DOHH2 (cell line): Measurements from ENCODE around the gene FAM53B.
A peak's percentile ranks its signal among the peaks of the same experiment; 100 is the strongest.

Experiments
- H3F3A ChIP-seq: fragments of 200-600 bp; sonication (generic), shearing (Covaris generic); 2 replicates; pipeline ENCODE4 v1.6.0; 2016; ENCODE audit warnings: antibody characterized with exemption, mild to moderate bottlenecking; ENCODE audit not compliant: control insufficient read depth, insufficient read depth
- H3K27ac ChIP-seq: fragments of 200-600 bp; sonication (generic); 2 replicates; pipeline ENCODE4 v1.5.1; 2014; ENCODE audit warnings: low read depth, mild to moderate bottlenecking, low read length, moderate library complexity
- H3K27me3 ChIP-seq: fragments of 200-600 bp; sonication (generic); 2 replicates; pipeline ENCODE4 v1.6.1; 2014; ENCODE audit warnings: mild to moderate bottlenecking, low read length, mixed read lengths; ENCODE audit not compliant: control insufficient read depth
- H3K36me3 ChIP-seq: fragments of 200-600 bp; sonication (generic); 2 replicates; pipeline ENCODE4 v1.6.1; 2014; ENCODE audit warnings: mild to moderate bottlenecking, low read length, moderate library complexity, mixed read lengths; ENCODE audit not compliant: control insufficient read depth
- H3K4me1 ChIP-seq: fragments of 200-600 bp; sonication (generic); 2 replicates; pipeline ENCODE4 v1.6.1; 2014; ENCODE audit warnings: mild to moderate bottlenecking, low read length, mixed read lengths; ENCODE audit not compliant: control insufficient read depth
- H3K4me2 ChIP-seq: fragments of 200-600 bp; sonication (generic); 2 replicates; pipeline ENCODE4 v1.6.0; 2014; ENCODE audit warnings: mild to moderate bottlenecking, low read length, moderate library complexity
- H3K4me3 ChIP-seq: fragments of 200-600 bp; sonication (generic); 2 replicates; pipeline ENCODE4 v1.5.1; 2014; ENCODE audit warnings: mild to moderate bottlenecking, low read length, mixed read lengths
- H3K79me2 ChIP-seq: fragments of 200-600 bp; sonication (generic); 2 replicates; pipeline ENCODE4 v1.6.1; 2014; ENCODE audit warnings: mild to moderate bottlenecking, low read length, mixed read lengths; ENCODE audit not compliant: control insufficient read depth
- H3K9me2 ChIP-seq: fragments of 200-600 bp; sonication (generic); replicated peaks from 2 replicates; pipeline ENCODE4 v1.6.1; 2014; ENCODE audit warnings: mild to moderate bottlenecking, low read length, mixed read lengths; ENCODE audit not compliant: control insufficient read depth
- H3K9me3 ChIP-seq: fragments of 200-600 bp; sonication (generic); 2 replicates; pipeline ENCODE4 v1.6.1; 2014; ENCODE audit warnings: antibody characterized with exemption, low read length, mixed read lengths; ENCODE audit not compliant: control insufficient read depth, insufficient read depth
- H4K20me1 ChIP-seq: fragments of 200-600 bp; sonication (generic); 2 replicates; pipeline ENCODE4 v1.6.0; 2014; ENCODE audit warnings: low read depth, mild to moderate bottlenecking, antibody characterized with exemption, low read length, moderate library complexity; ENCODE audit not compliant: control insufficient read depth, insufficient read depth
- EZH2phosphoT487 ChIP-seq: fragments of 200-600 bp; sonication (generic); IDR thresholded peaks from 2 replicates; pipeline ENCODE4 v1.6.1; 2017; ENCODE audit warnings: borderline replicate concordance, mild to moderate bottlenecking, antibody characterized with exemption, low read length, moderate library complexity, mixed read lengths
- TF ChIP-seq, protein P1 (sequence below): fragments of 200-600 bp; sonication (generic); IDR thresholded peaks from one replicate; pipeline ENCODE4 v1.5.1; 2014; ENCODE audit warnings: antibody characterized with exemption, mild to moderate bottlenecking, low read depth, low read length; ENCODE audit not compliant: poor library complexity, severe bottlenecking

The FAM53B gene

GRCh38 chr10:124603376-124604213 is 140.6 kb downstream of the FAM53B start:
- no peaks in the 10 kb centered on the region for H4K20me1 ChIP-seq
- no peaks in the 10 kb centered on the region for H3K9me2 ChIP-seq
- H3K36me3 ChIP-seq, result no peaks in the 10 kb centered on the region
- H3K4me1 ChIP-seq, result peaks cover 52% of the 10 kb centered on the region
- TF ChIP-seq EZH2phosphoT487, result no peak
- TF ChIP-seq, protein P1, sequence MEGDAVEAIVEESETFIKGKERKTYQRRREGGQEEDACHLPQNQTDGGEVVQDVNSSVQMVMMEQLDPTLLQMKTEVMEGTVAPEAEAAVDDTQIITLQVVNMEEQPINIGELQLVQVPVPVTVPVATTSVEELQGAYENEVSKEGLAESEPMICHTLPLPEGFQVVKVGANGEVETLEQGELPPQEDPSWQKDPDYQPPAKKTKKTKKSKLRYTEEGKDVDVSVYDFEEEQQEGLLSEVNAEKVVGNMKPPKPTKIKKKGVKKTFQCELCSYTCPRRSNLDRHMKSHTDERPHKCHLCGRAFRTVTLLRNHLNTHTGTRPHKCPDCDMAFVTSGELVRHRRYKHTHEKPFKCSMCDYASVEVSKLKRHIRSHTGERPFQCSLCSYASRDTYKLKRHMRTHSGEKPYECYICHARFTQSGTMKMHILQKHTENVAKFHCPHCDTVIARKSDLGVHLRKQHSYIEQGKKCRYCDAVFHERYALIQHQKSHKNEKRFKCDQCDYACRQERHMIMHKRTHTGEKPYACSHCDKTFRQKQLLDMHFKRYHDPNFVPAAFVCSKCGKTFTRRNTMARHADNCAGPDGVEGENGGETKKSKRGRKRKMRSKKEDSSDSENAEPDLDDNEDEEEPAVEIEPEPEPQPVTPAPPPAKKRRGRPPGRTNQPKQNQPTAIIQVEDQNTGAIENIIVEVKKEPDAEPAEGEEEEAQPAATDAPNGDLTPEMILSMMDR, result no peak
- no peak overlapping the region for H3K4me2 ChIP-seq
- H3K9me3 ChIP-seq, result no peaks in the 10 kb centered on the region
- H3K27me3 ChIP-seq, result peaks cover 4% of the 10 kb centered on the region; the same call in 1 of the 2 replicates
- H3F3A ChIP-seq, result no peaks in the 10 kb centered on the region
- H3K4me3 ChIP-seq, result no peak overlapping the region
- H3K79me2 ChIP-seq, result no peaks in the 10 kb centered on the region
- no peak overlapping the region for H3K27ac ChIP-seq

DNA sequence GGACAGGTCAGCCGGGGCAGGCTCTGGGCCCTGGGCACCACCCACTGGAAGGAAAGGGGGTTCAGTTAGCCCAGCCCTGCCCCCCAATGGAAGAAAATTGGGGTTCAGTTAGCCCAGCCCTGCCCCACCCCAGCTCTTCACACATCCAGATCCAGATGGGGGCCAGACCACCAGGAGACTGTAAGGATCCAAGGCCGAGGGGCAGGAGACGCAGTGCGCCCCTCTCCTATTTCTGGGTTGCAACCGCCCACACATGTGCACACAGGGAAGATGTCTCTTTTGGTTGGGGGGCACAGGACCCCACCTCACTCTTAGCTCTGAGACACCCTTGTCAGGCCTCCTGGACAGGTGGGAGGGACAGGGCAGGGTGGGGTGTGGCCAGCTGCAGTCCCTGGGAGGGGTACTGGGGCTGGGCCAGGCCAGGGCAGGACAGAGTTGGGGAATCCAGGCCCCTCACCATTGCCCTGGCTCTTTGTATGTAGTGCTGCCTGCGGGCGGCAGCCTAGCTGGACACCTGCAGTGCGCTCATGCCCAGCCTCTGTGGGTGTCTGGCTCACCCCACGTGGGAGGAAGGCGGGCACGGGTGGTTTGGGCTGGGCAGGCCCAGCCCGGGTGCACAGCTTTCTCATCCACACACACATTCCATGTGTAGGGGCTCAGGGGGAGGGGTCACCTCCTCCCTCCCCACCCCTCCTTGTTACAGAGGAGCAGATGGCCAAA is 141.4 kb downstream of the FAM53B start:
- Histone ChIP-seq H3K27ac (no peak overlapping the region), H3F3A (no peaks in the 10 kb centered on the region), H4K20me1 (no peaks in the 10 kb centered on the region), H3K4me1 (peaks cover 56% of the 10 kb centered on the region), H3K4me3 (no peak overlapping the region), H3K4me2 (no peak overlapping the region), H3K27me3 (peaks cover 4% of the 10 kb centered on the region; the same call in 1 of the 2 replicates), H3K9me2 (no peaks in the 10 kb centered on the region), H3K9me3 (no peaks in the 10 kb centered on the region), H3K79me2 (no peaks in the 10 kb centered on the region), H3K36me3 (no peaks in the 10 kb centered on the region)
- TF ChIP-seq EZH2phosphoT487, result no peak
- TF ChIP-seq, protein P1, result no peak

DNA sequence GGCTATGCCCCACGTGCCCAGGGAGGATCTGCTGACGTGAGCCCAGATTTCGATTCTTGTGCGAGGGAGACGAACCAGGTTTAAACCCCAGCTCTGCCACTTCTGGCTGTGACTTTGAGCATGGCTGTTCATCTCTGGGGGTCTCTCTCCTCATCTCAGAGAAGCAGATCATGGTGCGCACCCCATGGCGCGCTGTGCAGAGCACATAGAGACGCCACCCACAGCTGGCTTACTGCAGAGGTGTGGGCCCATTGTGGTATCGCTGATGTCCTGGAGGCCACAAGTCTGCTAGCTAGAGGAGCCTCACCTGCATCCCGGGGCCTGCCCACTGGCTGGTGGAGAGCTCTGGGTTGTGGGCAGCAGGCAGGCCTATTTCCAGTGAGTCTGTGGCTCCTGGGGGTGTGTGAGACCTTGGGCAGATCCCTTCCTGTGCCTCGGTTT is 142.0 kb downstream of the FAM53B start:
- H3K27ac ChIP-seq, result no peak overlapping the region
- H3K36me3 ChIP-seq, result no peaks in the 10 kb centered on the region
- peaks cover 4% of the 10 kb centered on the region; the same call in 1 of the 2 replicates for H3K27me3 ChIP-seq
- H3K4me1 ChIP-seq, result peaks cover 61% of the 10 kb centered on the region
- no peaks in the 10 kb centered on the region for H3K9me3 ChIP-seq
- H3F3A ChIP-seq, result no peaks in the 10 kb centered on the region
- H4K20me1 ChIP-seq, result no peaks in the 10 kb centered on the region
- no peak for TF ChIP-seq EZH2phosphoT487
- TF ChIP-seq, protein P1, result no peak
- no peak overlapping the region for H3K4me3 ChIP-seq
- H3K9me2 ChIP-seq, result no peaks in the 10 kb centered on the region
- peak overlapping the region; percentile 37 for H3K4me2 ChIP-seq
- H3K79me2 ChIP-seq, result no peaks in the 10 kb centered on the region
